Measurements from ENCODE around the gene GPR37.

The GPR37 gene

GRCh38 chr7:124723012-124723411, 42.6 kb downstream of the GPR37 start:
- DNase-seq: no peak

GRCh38 chr7:124722292-124722691, 43.3 kb downstream of the GPR37 start:
- no peak for DNase-seq

- DNase-seq: no peak
Observed at GRCh38 chr7:124720195-124720594, 45.4 kb downstream of the GPR37 start.

DNA sequence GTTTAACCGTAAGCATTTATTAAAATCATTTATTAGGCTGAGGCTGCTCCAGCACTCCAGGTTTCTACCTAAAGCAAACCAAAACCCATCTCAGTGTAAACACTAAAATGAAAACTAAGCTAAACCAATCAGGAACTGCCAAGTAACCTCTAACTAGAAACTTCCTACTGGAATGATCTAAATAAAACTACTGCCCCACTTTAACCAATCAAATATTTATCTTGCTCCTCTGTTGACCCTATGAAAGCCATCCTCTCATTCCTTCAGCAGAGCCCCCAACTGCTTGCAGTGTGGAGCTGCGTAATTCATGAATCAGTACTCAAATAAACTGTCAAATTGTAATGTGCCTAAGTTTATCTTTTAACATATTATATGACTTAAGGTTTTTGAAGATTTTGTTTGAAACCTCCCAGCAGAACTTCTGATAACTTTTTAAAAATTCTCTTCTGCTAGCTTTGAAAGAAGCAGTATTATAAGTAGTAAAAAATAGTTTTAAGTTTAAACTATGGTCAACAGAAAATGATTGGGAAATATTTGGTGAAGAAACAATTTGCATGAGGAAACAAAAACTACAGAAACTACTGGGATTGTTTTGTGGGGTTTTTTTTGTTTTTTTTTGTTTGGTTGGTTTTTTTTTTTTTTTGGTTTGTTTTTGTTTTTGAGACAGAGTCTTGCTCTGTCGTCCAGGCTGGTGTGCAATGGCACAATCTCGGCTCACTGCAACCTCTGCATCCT, 47.4 kb downstream of the GPR37 start:
- DNase-seq: no peak

- DNase-seq: no peak
Observed at GRCh38 chr7:124716894-124717293, 48.7 kb downstream of the GPR37 start.

DNA sequence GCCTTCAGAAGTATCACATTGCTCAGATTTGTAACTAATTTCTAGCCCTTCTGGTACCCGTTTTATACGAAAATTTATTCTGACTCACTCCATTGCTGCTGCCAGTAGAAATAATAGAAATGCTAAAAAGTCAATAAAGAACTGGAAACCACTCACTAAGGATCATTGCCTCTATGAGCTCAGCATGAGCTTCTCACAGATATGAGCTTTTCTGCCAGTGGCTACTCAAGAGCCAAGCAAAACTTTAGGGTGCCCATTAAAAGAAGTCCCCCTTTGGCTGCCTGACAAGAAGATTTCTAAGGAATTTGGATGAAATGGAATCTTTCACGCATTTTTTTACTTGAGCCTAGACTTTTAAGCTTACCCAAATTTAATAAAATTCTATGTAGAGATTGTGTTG, 52.5 kb downstream of the GPR37 start:
- DNase-seq: no peak

DNA sequence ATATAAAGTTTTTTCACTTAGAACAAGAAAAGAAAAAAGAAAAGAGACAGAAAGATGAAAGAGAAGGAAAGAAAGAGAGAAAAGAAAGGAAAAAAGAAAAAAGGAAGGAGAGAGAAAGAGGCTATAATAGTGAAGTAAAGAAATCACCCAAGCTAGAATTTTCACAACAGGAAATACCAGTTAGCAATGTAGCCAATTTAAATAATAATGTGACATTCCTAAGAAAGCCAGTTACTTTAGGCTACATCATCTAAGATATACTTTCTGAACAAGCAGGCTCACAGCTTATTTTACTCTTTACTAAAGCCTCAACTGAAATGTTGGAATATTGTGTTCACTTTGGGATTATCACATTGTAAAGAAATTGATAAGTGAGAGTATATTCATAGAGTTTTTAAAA, 53.6 kb downstream of the GPR37 start:
- no peak for DNase-seq

GRCh38 chr7:124702385-124702784, 63.2 kb downstream of the GPR37 start:
- no peak for DNase-seq

DNA sequence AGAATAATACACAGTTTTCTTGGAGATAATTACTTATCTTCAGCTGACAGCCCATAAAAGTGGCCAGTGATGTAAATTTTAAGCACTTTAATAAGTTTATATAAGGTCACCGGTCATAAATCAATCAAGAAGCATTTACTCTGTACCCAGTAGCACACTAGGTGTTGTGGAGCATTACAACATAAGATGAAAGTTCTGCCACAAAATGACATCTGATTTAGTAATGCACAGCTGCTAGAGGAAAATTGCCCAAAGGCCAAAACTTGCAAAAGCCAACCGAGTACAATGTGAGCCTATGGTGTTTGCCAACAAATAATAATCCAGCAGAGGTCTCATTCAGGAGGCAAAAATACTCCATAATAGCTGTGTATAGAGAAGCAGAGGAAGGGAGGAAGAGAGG, 63.6 kb downstream of the GPR37 start:
- no peak for DNase-seq

DNA sequence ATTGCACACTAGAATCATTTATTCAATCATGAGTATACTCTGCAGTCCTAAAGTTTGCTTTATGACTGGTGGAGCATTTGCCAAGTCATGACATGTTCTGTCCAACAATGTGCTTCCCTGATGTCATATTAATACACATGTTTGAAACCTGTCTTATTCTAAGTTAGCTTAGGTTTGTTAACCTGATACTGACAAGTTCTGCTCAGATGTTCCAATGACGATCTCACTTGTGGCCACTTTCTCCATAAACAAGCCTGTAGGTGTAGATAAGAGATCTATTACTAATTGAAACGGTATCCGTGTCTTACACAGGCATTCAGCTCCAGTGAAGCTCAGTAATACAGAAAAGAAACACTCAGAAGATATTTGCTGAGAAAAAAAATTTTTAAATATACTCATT, 64.9 kb downstream of the GPR37 start:
- DNase-seq: no peak

DNA sequence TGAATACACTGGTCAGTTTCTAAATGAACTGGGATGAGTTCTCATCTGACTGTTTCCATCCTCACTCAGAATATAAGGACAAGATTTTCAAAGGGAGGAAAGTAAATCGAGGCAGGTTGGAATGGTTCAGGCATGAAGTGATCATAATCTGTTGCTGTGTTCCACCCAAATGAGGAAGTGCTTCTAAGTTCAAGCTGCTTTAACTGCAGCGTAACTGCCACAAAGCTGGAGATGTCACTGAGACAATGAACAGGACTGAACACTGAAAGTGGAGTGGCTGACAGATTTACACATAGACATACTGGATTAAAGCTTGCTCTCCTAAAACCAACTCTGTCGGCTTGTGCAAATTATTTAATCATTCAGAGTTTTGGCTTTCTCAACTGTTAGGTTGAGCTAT, 66.6 kb downstream of the GPR37 start:
- no peak for DNase-seq

GRCh38 chr7:124697746-124698145, 67.8 kb downstream of the GPR37 start:
- no peak for DNase-seq

Data from stimulated activated CD8-positive, alpha-beta memory T cell treated with anti-CD3 and anti-CD28 coated beads, Interleukin-4, amount 100 ng/mL, for 48 hours (primary cell).